BJ (cell line): ENCODE measurements around the gene AOAH. TPM values are rescaled to one million over a fixed set of nuclear protein-coding genes. Genes with fewer than 3 reads are reported as not detected.
"Not testable (repeated sequence)": the region's sequence is repeated elsewhere in the genome, so short reads cannot be mapped to it uniquely, and the experiment has no call there.

Source experiments
- CTCF ChIA-PET: fragments of 350-600 bp; formaldehyde crosslinking; extraction: SDS; loops from one replicate; lab custom pipeline; 2021; ENCODE audit warnings: antibody characterized with exemption, inconsistent platforms; lab: Yijun Ruan, JAX
- POLR2A ChIA-PET: fragments of 300-600 bp; sonication (Branson Sonifier 250); formaldehyde crosslinking; extraction: SDS; loops from one replicate; lab custom pipeline; 2021; ENCODE audit warnings: antibody characterized with exemption; lab: Charles Lee
- DNase-seq: peaks from one replicate; pipeline ENCODE4 v3.0.0-alpha.2; 2011; ENCODE audit warnings: low read depth
- H3K27me3 ChIP-seq: 2 replicates; pipeline ENCODE4 v1.6.0; 2011; ENCODE audit warnings: low read length; ENCODE audit not compliant: control insufficient read depth, insufficient read depth
- H3K36me3 ChIP-seq: 2 replicates; pipeline ENCODE4 v1.5.1; 2011; ENCODE audit warnings: low read length; ENCODE audit not compliant: control insufficient read depth, insufficient read depth
- H3K4me3 ChIP-seq: 2 replicates; pipeline ENCODE4 v1.5.1; 2011; ENCODE audit warnings: low read depth, mild to moderate bottlenecking, control low read depth, low read length
- CTCF ChIP-seq: IDR thresholded peaks from 2 replicates; pipeline ENCODE4 v1.5.1; 2011; ENCODE audit warnings: low read depth, mild to moderate bottlenecking, control low read depth, inconsistent platforms, low read length, moderate library complexity; ENCODE audit not compliant: insufficient read depth
- polyA plus RNA-seq: library from polyadenylated mRNA; depleted of rRNA; stranded (reverse); fragments of >200 nt; gene quantifications from 2 replicates; pipeline ENCODE4 v1.2.3, GENCODE V29; 2011

The AOAH gene
- polyA plus RNA-seq, 1 experiment = not detected

- Histone ChIP-seq H3K27me3 (no peaks in the 10 kb centered on the region), H3K4me3 (no peak overlapping the region), H3K36me3 (no peaks in the 10 kb centered on the region)
- ChIA-PET POLR2A (no interaction called here), CTCF (interaction anchor here (0.6 to 1.1 kb wide), 4 partner anchors 28 to 517 kb away, joined by 3 to 4 read pairs (median 4); no protein-coding TSS in a partner anchor)
- no peak for DNase-seq
- no peak for TF ChIP-seq CTCF
Measured at GRCh38 chr7:36497775-36498174, 226.5 kb downstream of the AOAH start.

- DNase-seq, H3K27me3 ChIP-seq, POLR2A ChIA-PET, H3K36me3 ChIP-seq, H3K4me3 ChIP-seq: not testable (repeated sequence)
- CTCF ChIA-PET = interaction anchor here (1.1 to 1.8 kb wide), 2 partner anchors 9 to 173 kb away, joined by 3 to 4 read pairs; no protein-coding TSS in a partner anchor
Measured at GRCh38 chr7:36497176-36497575, 227.1 kb downstream of the AOAH start.

- no peak for TF ChIP-seq CTCF
- H3K4me3 ChIP-seq = no peak overlapping the region
- no peaks in the 10 kb centered on the region for H3K36me3 ChIP-seq
- DNase-seq = no peak
- CTCF ChIA-PET = interaction anchor here (1.1 to 1.8 kb wide), 3 partner anchors 9 to 175 kb away, joined by 3 to 5 read pairs (median 4); no protein-coding TSS in a partner anchor
- POLR2A ChIA-PET = no interaction called here
- no peaks in the 10 kb centered on the region for H3K27me3 ChIP-seq
Measured at GRCh38 chr7:36496576-36496975, 227.7 kb downstream of the AOAH start.

- no peak for TF ChIP-seq CTCF
- no peak overlapping the region for H3K4me3 ChIP-seq
- no peak for DNase-seq
- ChIA-PET POLR2A (no interaction called here), CTCF (interaction anchor here (11.2 kb wide), 1 partner anchor 181 kb away, joined by 197 read pairs; no protein-coding TSS in a partner anchor)
- peaks cover 3% of the 10 kb centered on the region; the same call in 1 of the 2 replicates for H3K27me3 ChIP-seq
- H3K36me3 ChIP-seq = no peaks in the 10 kb centered on the region
Measured at GRCh38 chr7:36491317-36491716, 233.0 kb downstream of the AOAH start.

GRCh38 chr7:36490419-36490830, 233.9 kb downstream of the AOAH start:
- no peak for TF ChIP-seq CTCF
- H3K27me3 ChIP-seq = peaks cover 6% of the 10 kb centered on the region
- no peaks in the 10 kb centered on the region for H3K36me3 ChIP-seq
- POLR2A ChIA-PET = no interaction called here
- H3K4me3 ChIP-seq = no peak overlapping the region
- CTCF ChIA-PET = interaction anchor here (0.9 to 11.2 kb wide), 3 partner anchors 20 to 187 kb away, joined by 3 to 197 read pairs (median 3); no protein-coding TSS in a partner anchor
- no peak for DNase-seq

GRCh38 chr7:36488672-36489071, 235.6 kb downstream of the AOAH start:
- POLR2A ChIA-PET, H3K36me3 ChIP-seq, H3K4me3 ChIP-seq, DNase-seq, H3K27me3 ChIP-seq: not testable (repeated sequence)
- CTCF ChIA-PET = interaction anchor here (0.7 to 11.2 kb wide), 7 partner anchors 16 to 694 kb away, joined by 3 to 197 read pairs (median 6); no protein-coding TSS in a partner anchor
